HG03139 (cell line): ENCODE measurements around the gene RAB15.
A peak's percentile ranks its signal among the peaks of the same experiment; 100 is the strongest.

Experiments used
- ATAC-seq: cut with Tn5 transposase; IDR thresholded peaks from one replicate; pipeline ENCODE4 v1.9.1; 2021; ENCODE audit not compliant: unreplicated experiment

The RAB15 gene

DNA sequence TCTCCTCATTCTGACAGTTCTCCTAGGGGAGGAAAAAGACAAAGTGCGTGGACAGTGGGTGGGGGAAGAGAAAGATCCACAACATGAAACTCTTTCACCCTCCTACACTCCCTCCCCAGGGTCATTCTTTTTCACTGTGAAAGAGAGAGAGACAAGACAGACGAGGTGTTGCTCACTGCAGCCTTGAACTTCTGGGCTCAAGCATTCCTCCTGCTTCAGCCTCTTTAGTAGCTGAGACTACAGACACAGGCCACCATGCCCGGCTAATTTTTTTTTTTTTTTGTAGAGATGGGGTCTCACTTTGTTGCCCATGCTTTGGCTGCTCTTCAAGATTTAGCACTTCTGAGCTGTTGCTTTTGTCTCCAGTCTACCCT is 32.3 kb downstream of the RAB15 start:
- no peak for ATAC-seq

- ATAC-seq, result no peak
These were observed 32.9 kb downstream of the RAB15 start for GRCh38 chr14:64938972-64939816.

DNA sequence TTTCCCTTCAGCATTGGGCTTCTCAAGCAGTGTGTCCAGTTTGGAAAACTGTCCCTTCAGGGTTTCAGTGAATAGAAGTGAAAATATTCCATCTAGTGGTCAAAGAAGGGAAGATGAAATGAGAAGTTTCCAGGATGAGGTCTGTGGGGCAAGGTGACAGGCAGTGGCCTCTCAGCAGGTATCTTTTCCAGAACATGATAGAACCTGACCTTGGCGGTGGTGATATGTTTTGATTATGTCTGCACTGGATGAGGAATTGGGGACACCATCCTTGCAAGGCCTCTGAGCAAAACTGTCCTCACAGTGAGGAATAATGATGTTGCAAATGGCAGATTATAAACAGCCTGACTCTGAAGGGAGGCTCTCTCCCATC is 34.3 kb downstream of the RAB15 start:
- no peak for ATAC-seq

DNA sequence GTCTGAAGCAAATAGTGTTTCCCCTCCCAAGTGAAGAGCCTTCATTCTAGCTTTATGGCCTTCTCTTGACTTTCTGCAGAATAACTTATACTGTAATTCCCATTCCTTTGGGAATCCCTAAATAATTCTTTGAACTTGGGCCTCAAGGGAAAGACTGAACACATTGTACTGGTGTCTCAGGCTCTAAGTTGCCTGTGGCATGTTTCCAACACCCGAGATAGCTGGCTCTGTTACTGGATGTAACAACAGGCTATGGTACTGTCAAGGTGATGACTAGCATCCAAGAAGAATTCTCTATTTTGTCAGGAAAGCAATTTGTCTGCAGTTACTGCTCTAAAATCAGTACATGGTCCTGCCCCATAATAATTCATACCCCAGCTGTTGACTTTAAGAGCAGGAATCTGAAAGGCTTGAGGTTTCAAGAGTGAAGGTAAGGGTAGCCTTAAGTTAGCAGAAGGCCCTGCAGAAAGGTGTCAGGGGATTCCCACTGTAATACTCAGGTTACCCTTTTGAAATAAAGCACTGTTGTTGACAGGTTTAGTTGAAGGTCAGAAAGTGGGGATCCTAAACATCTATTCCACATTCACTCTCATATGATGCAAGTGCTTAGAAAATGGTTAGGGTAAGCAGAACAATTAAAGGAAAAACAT is 34.8 kb downstream of the RAB15 start:
- ATAC-seq, result no peak

DNA sequence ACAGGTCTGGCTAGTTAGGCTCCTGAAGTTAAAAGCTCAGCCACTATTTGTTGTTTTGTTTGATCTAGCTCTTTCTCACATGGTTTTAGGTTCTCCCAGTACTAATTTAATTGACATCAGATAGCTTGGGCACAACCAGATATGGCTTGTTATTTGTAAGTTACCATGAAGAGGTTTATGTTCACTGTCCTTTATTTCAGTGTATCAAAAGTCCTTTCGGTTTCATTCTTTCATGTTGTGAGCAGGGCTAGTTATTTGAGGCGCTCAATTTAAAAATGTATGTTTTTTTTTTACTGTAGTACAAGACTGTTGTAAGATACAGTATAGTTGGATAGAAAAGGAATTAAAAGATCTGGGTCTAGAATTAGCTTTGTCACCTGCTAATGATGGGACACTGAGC is 36.6 kb downstream of the RAB15 start:
- ATAC-seq, result no peak

DNA sequence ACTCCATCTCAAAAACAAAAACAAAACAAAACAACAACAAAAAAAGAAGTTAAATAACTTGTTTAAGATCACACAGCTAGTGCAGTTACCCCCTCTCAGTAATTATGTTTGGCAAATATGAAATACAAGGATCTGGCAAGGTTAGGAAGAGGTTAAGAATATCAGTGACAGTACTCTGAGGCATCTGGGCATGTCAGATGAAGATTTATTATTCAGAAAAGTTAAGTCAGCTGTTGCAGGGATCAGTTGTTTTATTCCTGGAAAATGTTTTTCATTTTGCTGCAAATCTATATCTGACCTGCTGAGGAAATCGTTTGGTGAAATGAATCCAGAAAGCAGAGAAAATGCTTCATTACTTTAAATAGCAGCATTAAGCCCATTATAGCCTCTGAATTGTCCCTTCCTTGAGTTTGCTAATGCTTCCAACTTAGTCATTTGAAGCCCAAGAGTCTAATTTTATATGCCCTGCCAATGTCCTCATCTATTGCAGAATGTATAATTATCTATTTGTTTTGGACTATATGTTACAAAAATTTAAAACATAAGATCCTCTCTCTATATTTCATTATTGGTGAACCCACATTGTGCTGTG is 37.7 kb downstream of the RAB15 start:
- no peak for ATAC-seq

DNA sequence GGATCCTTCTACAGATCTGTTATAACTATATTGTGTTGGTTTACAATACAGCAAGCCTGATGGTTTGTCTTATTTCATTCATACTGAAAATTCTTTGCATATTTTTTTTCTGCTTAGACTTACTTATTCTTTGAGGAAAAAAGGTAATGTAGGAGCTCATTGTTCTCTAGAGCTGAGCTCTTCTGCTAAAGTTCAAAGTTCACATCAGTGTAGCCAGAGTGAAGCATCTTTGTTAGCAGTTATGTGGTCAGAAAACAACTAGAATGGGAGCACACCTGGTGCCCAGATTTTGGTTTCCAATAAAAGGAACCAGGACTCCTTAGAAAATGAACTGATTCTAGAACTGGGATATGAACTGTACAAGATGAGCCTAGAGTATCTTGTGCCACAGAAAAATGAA is 39.9 kb downstream of the RAB15 start:
- no peak for ATAC-seq

- ATAC-seq, result no peak
These were observed 41.0 kb downstream of the RAB15 start for GRCh38 chr14:64931123-64931522.

DNA sequence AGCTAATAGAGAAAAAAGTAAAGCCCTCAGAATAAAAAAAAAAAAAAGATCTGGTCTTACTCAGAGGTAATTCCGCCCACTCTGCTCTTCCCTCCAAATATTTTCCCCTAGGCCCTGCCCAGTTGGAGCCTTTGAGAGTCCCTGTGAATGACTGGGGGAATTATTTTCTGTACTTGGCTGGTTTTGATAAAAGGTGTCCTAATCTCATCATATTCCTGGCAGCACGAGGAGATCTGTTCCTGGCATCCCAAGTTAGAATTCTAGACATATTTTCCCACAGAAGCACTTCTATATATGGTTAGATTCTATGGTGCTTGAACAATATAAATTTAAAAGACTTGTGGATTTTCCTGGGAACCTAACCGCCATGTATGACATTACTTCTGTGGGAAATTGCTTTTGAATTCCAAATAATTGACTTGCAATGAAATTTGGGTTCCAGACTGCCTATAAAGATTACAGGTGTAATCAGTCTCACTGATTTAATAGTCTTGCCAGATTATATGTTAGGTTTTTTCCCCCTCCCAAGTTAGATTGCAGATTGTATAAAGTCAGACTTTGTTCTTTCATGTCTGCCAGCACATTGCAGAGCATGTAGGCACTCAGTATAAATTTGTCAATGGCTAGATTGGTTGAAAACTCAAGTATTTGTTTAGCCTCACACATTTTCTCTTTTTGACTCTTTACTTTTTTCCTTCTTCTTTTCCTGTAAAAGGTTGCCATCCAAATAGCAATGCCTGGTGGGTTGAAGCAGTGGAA is 41.9 kb downstream of the RAB15 start:
- no peak for ATAC-seq

DNA sequence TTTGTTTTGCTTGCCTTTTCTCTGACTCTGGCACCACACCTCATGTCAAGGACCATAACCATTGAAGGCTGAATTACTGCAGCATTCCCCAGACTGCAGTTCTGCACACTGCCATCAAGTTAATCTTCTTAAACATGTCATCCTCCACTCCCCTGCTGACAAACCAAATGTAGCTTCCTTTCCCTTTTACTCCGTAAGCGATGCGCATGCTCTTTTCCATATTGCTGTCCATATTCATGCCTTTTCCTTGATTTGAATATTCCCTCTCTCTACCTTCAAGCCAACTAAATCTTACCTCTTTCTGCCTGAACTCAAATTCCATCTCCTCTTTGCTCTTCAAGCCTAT is 43.1 kb downstream of the RAB15 start:
- no peak for ATAC-seq

GRCh38 chr14:64928239-64929013 is 43.7 kb downstream of the RAB15 start:
- ATAC-seq, result peak; percentile 70

- no peak for ATAC-seq
These were observed 45.1 kb downstream of the RAB15 start for GRCh38 chr14:64927031-64927430.

DNA sequence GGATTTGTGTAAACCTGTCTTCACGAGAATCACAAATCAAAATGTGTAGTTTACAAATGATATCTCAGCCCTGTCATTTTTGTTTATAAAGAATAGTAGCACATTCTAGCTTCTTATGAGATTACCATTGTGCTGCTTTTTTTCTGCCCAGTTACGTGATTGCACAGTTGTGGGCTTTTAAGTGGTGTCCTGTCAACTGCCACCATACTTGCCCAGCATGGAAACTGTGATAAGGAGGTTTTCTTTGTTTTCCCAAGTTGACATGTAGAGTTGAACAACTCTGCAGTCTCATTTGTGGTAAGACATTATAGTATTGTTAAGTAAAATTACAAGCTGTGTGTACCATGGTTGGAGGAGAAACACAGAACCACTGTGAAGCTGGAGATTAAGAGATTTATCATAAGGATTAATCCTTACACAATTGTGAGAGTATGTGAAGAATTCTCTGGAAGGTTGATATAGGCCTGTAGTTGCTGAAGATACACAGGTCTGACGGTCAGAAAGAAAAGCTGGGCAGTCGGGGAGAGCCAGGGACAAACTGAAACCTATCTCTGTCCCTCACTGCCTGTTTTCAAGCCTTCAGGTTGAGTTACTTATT is 45.6 kb downstream of the RAB15 start:
- no peak for ATAC-seq

GRCh38 chr14:64923015-64923414 is 49.1 kb downstream of the RAB15 start:
- no peak for ATAC-seq

- no peak for ATAC-seq
These were observed 51.7 kb downstream of the RAB15 start for GRCh38 chr14:64920465-64920864.

- no peak for ATAC-seq
These were observed 52.5 kb downstream of the RAB15 start for GRCh38 chr14:64919618-64920017.

DNA sequence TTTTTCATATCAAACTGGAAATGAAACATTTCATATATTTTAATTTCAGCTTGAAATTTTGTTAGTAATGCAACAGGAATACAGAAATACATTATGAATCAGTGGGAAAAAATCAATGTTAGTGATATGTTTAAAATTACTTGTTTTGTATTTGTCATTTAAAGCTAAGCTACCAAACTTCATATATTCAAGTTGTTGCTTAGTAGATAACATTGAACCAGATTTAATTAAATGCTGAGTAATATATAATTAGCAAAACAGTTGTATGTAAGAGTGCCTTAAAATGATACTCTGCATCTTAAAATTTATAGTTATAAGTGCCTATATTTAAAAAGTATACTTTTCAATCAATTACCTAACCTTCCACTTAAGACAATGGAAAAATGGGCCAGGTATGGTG is 52.9 kb downstream of the RAB15 start:
- ATAC-seq, result no peak

DNA sequence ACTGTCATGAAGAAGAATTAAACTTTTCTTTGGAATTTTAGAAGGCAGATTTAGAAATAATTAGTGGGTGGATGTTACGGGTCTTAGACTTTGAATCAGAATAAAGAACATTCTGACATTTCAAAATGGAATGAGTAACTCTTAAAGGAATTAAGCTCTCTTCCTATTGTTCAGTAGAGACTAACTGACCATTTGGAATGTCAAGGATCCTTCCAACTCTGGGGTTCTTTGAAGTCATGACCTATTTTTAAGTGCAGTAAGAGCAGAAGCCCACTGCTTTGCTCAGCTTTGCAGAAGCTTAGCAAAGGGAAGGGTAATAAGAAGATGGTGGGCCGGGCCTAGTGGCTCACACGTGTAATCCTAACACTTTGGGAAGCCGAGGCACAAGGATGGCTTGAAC is 53.9 kb downstream of the RAB15 start:
- no peak for ATAC-seq

DNA sequence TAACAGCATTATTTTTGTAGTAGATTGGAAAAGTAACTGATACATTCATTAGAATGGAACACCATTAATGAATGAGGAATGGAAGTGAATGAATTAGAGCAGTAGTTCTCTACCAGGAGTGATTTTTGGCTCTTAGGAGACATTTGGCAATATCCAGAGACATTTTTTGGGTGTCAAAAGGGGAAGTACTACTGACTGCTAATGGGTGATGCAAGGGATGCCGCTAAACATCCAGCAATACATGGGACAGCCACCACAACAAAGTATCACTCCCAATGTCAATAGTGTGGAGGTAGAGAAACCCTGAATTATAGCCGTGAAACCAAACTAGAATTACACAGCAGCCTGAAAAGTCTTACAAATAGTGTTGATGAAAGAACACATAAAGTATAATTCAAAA is 56.3 kb downstream of the RAB15 start:
- no peak for ATAC-seq

DNA sequence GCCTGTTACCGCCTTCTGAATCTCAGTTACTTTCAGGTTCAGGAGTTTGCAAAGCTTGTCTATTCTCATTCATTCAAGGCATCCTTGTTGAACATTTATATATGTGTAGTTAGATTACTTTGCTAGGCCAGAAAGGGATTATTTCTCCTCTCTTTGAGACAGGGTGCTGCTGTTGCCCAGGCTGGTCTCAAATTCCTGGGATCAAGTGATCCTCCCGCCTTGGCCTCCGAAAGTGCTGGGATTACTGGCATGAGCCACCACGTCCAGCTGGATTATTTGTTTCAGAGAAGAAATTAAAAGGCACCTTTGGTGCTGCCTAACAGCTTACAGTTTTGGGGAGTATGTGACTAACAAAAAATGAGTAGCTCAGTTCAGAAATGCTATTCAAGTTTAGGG is 57.1 kb downstream of the RAB15 start:
- ATAC-seq, result no peak
